Astrocyte of the spinal cord (primary cell): ENCODE results near the gene ATP4A.

Source experiments
- DNase-seq: peaks from one replicate; pipeline ENCODE4 v3.0.0; 2011; ENCODE audit warnings: low read depth, low spot score
- H3K4me3 ChIP-seq: 2 replicates; pipeline ENCODE4 v1.5.1; 2011; ENCODE audit warnings: low read depth, mild to moderate bottlenecking, low read length, moderate library complexity
- CTCF ChIP-seq: IDR thresholded peaks from 2 replicates; pipeline ENCODE4 v1.5.1; 2012; ENCODE audit warnings: low read depth, mild to moderate bottlenecking, low read length, inconsistent platforms
- in situ Hi-C: cut with HindIII; loops from 2 replicates; pipeline ENCODE4 v1.10.0; 2017; ENCODE audit warnings: low sequenced_read_pairs

The ATP4A gene

DNA sequence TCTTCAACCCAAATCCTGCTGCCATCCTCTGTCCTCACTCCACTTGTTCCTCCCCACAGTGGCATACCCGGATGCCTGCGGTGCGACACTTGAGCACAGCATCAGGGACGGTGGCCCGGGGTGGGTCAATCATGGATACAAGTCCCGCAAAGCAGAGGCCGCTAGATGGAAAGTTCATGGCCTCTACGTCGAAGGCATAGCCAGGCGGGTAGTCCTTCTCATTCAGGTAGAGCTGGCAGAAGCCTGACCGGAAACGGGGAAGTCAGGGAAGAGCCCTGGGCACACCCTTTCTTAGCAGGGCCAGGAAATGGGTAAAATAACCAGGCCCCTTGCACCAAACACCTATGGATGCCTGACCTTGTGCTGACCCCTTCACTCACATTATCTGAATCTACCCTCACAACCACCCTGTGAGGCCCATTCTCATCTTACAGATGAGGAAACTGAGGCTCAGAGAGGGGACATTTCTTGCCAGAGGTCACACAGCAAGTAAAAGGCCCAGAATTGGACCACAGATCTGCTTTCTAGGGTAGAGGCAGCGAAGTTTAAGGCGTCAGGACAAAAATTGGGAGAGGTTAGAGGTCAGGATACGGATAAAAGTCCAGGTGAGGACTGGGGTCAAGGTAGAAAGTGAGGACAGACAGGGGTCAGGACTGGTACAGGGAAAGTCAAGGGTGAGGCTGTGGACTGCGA, 6.5 kb downstream of the ATP4A start:
- in situ Hi-C loops, result no loop called here
- H3K4me3 ChIP-seq, result no peak overlapping the region
- no peak for DNase-seq
- TF ChIP-seq CTCF, result no peak

- no peak for DNase-seq
- in situ Hi-C loops, result no loop called here
- H3K4me3 ChIP-seq, result no peak overlapping the region
- no peak for TF ChIP-seq CTCF
These were observed 7.3 kb downstream of the ATP4A start for GRCh38 chr19:35556025-35556590.

- peak; percentile 36 for TF ChIP-seq CTCF
- in situ Hi-C loops, result no loop called here
- no peak overlapping the region for H3K4me3 ChIP-seq
- DNase-seq, result peak; percentile 16
These were observed 8.0 kb downstream of the ATP4A start for GRCh38 chr19:35555301-35556005.

- H3K4me3 ChIP-seq, result no peak overlapping the region
- no peak for DNase-seq
- in situ Hi-C loops, result no loop called here
- no peak for TF ChIP-seq CTCF
These were observed 9.4 kb downstream of the ATP4A start for GRCh38 chr19:35554076-35554475.

DNA sequence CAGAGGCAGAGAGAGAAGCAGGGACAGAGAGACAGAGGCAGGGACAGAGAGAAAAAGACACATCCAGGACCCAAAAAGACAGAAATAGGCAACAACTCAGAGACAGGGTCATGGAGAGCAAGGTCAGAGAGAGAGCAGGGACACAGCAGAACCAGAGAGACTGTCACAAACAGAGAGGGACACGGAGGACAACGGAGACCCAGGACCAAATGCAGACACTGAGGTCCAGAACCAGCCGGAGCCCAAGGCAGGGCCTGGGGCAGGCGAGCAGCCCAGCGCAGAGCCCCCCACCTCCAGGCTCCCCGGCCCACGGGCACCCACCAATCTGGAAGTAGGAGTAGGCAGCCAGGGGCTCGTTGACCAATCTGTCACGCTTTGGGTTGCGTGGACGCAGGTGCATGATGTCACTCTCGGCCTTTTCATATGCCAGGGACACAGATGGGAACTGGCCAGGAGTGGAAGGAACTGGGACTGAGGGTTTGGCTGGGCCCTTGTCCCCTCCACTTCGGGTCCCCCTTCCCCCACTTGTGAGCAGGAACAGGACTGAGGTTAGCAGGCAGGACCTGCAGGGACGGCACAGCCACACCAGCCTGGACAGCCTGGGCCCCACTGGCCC, 10.0 kb downstream of the ATP4A start:
- DNase-seq, result no peak
- no peak overlapping the region for H3K4me3 ChIP-seq
- in situ Hi-C loops, result no loop called here
- TF ChIP-seq CTCF, result no peak

DNA sequence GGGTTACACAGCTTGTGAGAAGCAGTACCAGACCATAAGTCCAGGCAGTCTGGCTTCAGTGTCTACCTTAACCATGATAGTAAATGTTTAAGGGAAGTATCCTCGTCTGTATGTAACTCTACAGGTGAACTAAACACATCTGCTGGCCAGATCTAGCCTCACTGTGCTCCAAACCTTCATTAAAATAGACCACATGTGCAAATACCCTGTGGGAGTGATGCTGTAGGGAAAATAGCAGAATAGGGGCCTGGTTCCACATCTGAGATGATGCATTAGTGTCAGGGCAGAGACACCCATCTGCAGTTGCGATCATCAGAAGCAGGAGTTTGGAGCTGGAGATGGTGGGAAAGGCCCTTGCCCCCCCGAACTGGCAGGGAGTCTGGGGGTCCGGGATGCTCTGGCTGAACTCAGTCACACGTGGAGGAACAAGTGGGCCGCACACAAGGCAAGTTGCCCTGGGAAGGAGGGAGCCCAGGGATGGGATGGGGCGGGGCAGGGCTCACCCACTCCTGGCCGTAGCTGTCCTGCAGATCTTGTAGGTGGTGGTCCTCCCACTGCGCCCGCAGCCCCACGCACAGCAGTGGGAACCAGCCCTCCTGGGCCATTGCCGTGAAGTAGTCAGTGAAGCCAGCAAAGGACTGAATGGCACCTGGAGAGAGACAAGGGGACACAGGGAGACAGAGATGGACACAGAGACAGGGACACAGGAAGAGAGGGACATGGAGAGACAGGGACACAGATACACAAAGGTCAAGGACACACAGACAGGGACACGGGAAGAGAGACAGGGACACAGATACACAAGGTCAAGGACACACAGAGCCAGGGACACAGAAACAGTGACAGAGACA, 10.7 kb downstream of the ATP4A start:
- TF ChIP-seq CTCF, result no peak
- in situ Hi-C loops, result no loop called here
- no peak overlapping the region for H3K4me3 ChIP-seq
- DNase-seq, result no peak
